K562 (cell line): ENCODE data around the gene LRP1. TPM values are rescaled to one million over a fixed set of nuclear protein-coding genes. Genes with fewer than 3 reads are reported as not detected.

Experiments
- CEBPB ChIP-seq: fragments of 450-650 bp; IDR thresholded peaks from 2 replicates; pipeline ENCODE4 v1.6.1; 2016; ENCODE audit warnings: missing genetic modification characterization, missing compliant biosample characterization
- CHD1 ChIP-seq: fragments of 200-600 bp; sonication (generic); IDR thresholded peaks from one replicate; pipeline ENCODE4 v1.6.1; 2012; ENCODE audit warnings: mild to moderate bottlenecking, moderate library complexity, low read length, inconsistent platforms
- HDAC1 ChIP-seq, 2 experiments: fragments of 450-650 bp; IDR thresholded peaks; 2 replicates each; pipeline ENCODE4 v1.6.1; 2016 to 2017; ENCODE audit warnings: inconsistent platforms in 1 of 2, mild to moderate bottlenecking in 1 of 2, moderate library complexity in 1 of 2
- HNRNPLL ChIP-seq: fragments of 200-400 bp; formaldehyde crosslinking; IDR thresholded peaks from 2 replicates; pipeline ENCODE4 v1.6.1; 2017; ENCODE audit warnings: low read length, low read depth, mild to moderate bottlenecking; ENCODE audit not compliant: poor library complexity, severe bottlenecking
- HNRNPUL1 ChIP-seq: fragments of 200-400 bp; formaldehyde crosslinking; IDR thresholded peaks from 2 replicates; pipeline ENCODE4 v1.6.1; 2017; ENCODE audit warnings: low read length
- KDM2B ChIP-seq: fragments of 250-450 bp; sonication (Bioruptor Pico); IDR thresholded peaks from 2 replicates; pipeline ENCODE4 v1.8.0; 2021; ENCODE audit warnings: mild to moderate bottlenecking, moderate library complexity
- KLF10 ChIP-seq: fragments of 250-450 bp; sonication (Bioruptor Pico); IDR thresholded peaks from 2 replicates; pipeline ENCODE4 v1.6.1; 2021; ENCODE audit warnings: matching md5 sums
- MTA3 ChIP-seq: fragments of 450-650 bp; formaldehyde crosslinking; IDR thresholded peaks from 2 replicates; pipeline ENCODE4 v1.6.1; 2017; ENCODE audit warnings: mild to moderate bottlenecking, borderline replicate concordance
- RBM14 ChIP-seq: fragments of 200-400 bp; formaldehyde crosslinking; IDR thresholded peaks from 2 replicates; pipeline ENCODE4 v1.6.1; 2018; ENCODE audit warnings: low read depth, mild to moderate bottlenecking, low read length, moderate library complexity, borderline replicate concordance; ENCODE audit not compliant: insufficient read depth
- SAP30 ChIP-seq: fragments of 200-600 bp; sonication (generic); IDR thresholded peaks from 2 replicates; pipeline ENCODE4 v1.6.1; 2012; ENCODE audit warnings: borderline replicate concordance, low read depth, mild to moderate bottlenecking, moderate library complexity, low read length, control low read depth, inconsistent platforms; ENCODE audit not compliant: insufficient read depth, poor library complexity, severe bottlenecking
- SLC30A9 ChIP-seq: fragments of 250-450 bp; sonication (Bioruptor Pico); IDR thresholded peaks from 2 replicates; pipeline ENCODE4 v1.8.0; 2022; ENCODE audit warnings: mild to moderate bottlenecking, moderate library complexity
- SMARCB1 ChIP-seq: IDR thresholded peaks from 2 replicates; pipeline ENCODE4 v1.6.1; 2011; ENCODE audit warnings: improper control_type of control experiment, low read depth; ENCODE audit not compliant: insufficient read length
- ZFP30 ChIP-seq: fragments of 250-450 bp; sonication (Bioruptor Pico); IDR thresholded peaks from 2 replicates; pipeline ENCODE4 v1.8.0; 2022; ENCODE audit warnings: moderate library complexity, mild to moderate bottlenecking, inconsistent platforms, borderline replicate concordance
- ZNF124 ChIP-seq: sonication (generic); formaldehyde crosslinking; IDR thresholded peaks from 2 replicates; pipeline ENCODE4 v1.8.1; 2022; ENCODE audit warnings: missing genetic modification reagents
- ZNF175 ChIP-seq: fragments of 200-800 bp; sonication (Bioruptor generic); IDR thresholded peaks from 2 replicates; pipeline ENCODE4 v1.6.1; 2016; ENCODE audit warnings: low read depth, mild to moderate bottlenecking, missing genetic modification characterization, missing compliant biosample characterization
- ZNF609 ChIP-seq: sonication (generic); formaldehyde crosslinking; IDR thresholded peaks from 2 replicates; pipeline ENCODE4 v1.8.1; 2023; ENCODE audit warnings: missing genetic modification reagents, mild to moderate bottlenecking, borderline replicate concordance
- ZNF644 ChIP-seq: fragments of 200-800 bp; sonication (Bioruptor generic); IDR thresholded peaks from 2 replicates; pipeline ENCODE4 v1.6.1; 2016; ENCODE audit warnings: low read depth, missing genetic modification characterization, missing compliant biosample characterization
- ZNF780A ChIP-seq: fragments of 250-450 bp; sonication (Bioruptor Pico); IDR thresholded peaks from 2 replicates; pipeline ENCODE4 v1.5.0; 2021; ENCODE audit warnings: mild to moderate bottlenecking
- polyA plus RNA-seq, 8 experiments: library from polyadenylated mRNA; depleted of rRNA in 4 of 8; stranded (reverse) in 5 of 8; unstranded in 3 of 8; fragments of >200 nt; fragmentation: Nextera tagmentation in 2 of 8; fragmentation: Illumina TruSeq in 1 of 8; extraction: Ambion mirVana in 2 of 8; extraction: Trizol in 1 of 8; gene quantifications; 2 replicates each; pipeline versions ENCODE4 v1.2.1 to v1.2.3, GENCODE V29; 2011 to 2014; ENCODE audit warnings: inconsistent platforms in 1 of 8, missing spikeins in 1 of 8
- total RNA-seq, 7 experiments: library from RNA; depleted of rRNA in 6 of 7; stranded (reverse); fragments of >200 nt in 6 of 7; fragmentation: Illumina TruSeq in 2 of 7; extraction: Trizol in 2 of 7; gene quantifications; 2 replicates each; pipeline versions ENCODE4 v1.2.1 to v1.2.3, GENCODE V29; 2011 to 2021; ENCODE audit warnings: low replicate concordance in 1 of 7
- TF ChIP-seq, protein P1 (sequence below), 2 experiments: fragments of 250-450 bp in 1 of 2; fragments of 450-650 bp in 1 of 2; sonication (Bioruptor Pico) in 1 of 2; IDR thresholded peaks; 2 replicates each; pipeline versions ENCODE4 v1.6.1 to v1.8.0; 2016 to 2021; ENCODE audit warnings: mild to moderate bottlenecking in 2 of 2, moderate library complexity in 2 of 2, missing compliant biosample characterization in 1 of 2, missing genetic modification characterization in 1 of 2
- TF ChIP-seq, protein P2 (sequence below): fragments of 450-650 bp; IDR thresholded peaks from one replicate; pipeline ENCODE4 v1.6.1; 2018; ENCODE audit warnings: mild to moderate bottlenecking, moderate library complexity; ENCODE audit not compliant: partially characterized antibody

LRP1 gene
- total and polyA plus RNA-seq, 9 of the 15 experiments (the other 6 are each of a cell fraction or from before 2014, with no cell fraction given): 0.04 to 0.64 (median 0.19) TPM; not detected in 2

- TF ChIP-seq ZNF609 (CRISPR knock-in tag) (no peak), HNRNPUL1 (no peak), ZNF124 (CRISPR knock-in tag) (no peak), ZNF780A (CRISPR knock-in tag) (no peak), SLC30A9 (CRISPR knock-in tag) (no peak), CHD1 (peak; percentile 57), ZNF644 (tag) (no peak), CEBPB (tag) (peak; percentile 95), KLF10 (CRISPR knock-in tag) (no peak), ZFP30 (CRISPR knock-in tag) (no peak), HDAC1 (IDR thresholded peaks at IDR 0.05) (peak in 1 of 2 experiments; percentile 82; a peak in 2 of 4 replicates), SMARCB1 (no peak), SAP30 (peak; percentile 62), HNRNPLL (peak; percentile 46), KDM2B (no peak), MTA3 (peak; percentile 77), ZNF175 (CRISPR knock-in tag) (no peak), RBM14 (no peak)
- TF ChIP-seq, protein P1, sequence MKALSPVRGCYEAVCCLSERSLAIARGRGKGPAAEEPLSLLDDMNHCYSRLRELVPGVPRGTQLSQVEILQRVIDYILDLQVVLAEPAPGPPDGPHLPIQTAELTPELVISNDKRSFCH (CRISPR knock-in tag; IDR thresholded peaks at IDR 0.05): no peak
- TF ChIP-seq, protein P1 (tag; IDR thresholded peaks at IDR 0.05): 0 out of 2 replicates have a peak, but pooled peaks have one; percentile 5
- TF ChIP-seq, protein P2, sequence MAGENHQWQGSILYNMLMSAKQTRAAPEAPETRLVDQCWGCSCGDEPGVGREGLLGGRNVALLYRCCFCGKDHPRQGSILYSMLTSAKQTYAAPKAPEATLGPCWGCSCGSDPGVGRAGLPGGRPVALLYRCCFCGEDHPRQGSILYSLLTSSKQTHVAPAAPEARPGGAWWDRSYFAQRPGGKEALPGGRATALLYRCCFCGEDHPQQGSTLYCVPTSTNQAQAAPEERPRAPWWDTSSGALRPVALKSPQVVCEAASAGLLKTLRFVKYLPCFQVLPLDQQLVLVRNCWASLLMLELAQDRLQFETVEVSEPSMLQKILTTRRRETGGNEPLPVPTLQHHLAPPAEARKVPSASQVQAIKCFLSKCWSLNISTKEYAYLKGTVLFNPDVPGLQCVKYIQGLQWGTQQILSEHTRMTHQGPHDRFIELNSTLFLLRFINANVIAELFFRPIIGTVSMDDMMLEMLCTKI: no peak
Observed at GRCh38 chr12:57088354-57089270, 39.7 kb upstream of the LRP1 start, which contains the start of gene NAB2 (continued).
